A549 (cell line): ENCODE results near the gene SUPT20HL1. TPM values are rescaled to one million over a fixed set of nuclear protein-coding genes. Genes with fewer than 3 reads are reported as not detected.

Experiments
- ATAC-seq, 2 experiments: fragments of 200-7000 bp in 1 of 2; fragments of >200 bp in 1 of 2; cut with Nextera tagmentation in 1 of 2; cut with Tn5 transposase in 1 of 2; 3 replicates each; pipeline versions ENCODE4 v1.8.0 to v1.9.1; 2018 to 2020; ENCODE audit warnings: mild to moderate bottlenecking in 1 of 2, moderate library complexity in 1 of 2
- CTCF ChIA-PET: fragments of 300-600 bp; sonication (Branson Sonifier 250); formaldehyde crosslinking; extraction: SDS; loops from one replicate; lab custom pipeline; 2021; ENCODE audit warnings: antibody characterized with exemption, inconsistent platforms; lab: Yijun Ruan, JAX
- POLR2A ChIA-PET: fragments of 350-600 bp; formaldehyde crosslinking; extraction: SDS; loops from one replicate; lab custom pipeline; 2021; ENCODE audit warnings: antibody characterized with exemption, inconsistent platforms; lab: Yijun Ruan, JAX
- DNase-seq, 2 experiments: peaks; one replicate each; pipeline versions ENCODE4 v3.0.0 to v3.0.0-alpha.2; 2011 to 2016; ENCODE audit warnings: low read depth in 1 of 2, low spot score in 1 of 2
- FAIRE-seq: peaks from 2 replicates; lab custom pipeline; 2011; peaks lifted over from hg19 to GRCh38; lab: Jason Lieb, UNC
- H3K27ac ChIP-seq, 2 experiments: fragments of >200 bp; sonication (Bioruptor Twin); formaldehyde crosslinking; 3 replicates each; pipeline ENCODE4 v1.5.1; 2016 to 2017
- H3K4me1 ChIP-seq: fragments of >200 bp; sonication (Bioruptor Twin); formaldehyde crosslinking; 3 replicates; pipeline ENCODE4 v1.6.1; 2016
- H3K4me2 ChIP-seq: fragments of >200 bp; sonication (Bioruptor Twin); formaldehyde crosslinking; 3 replicates; pipeline ENCODE4 v1.6.1; 2016
- H3K4me3 ChIP-seq: fragments of >200 bp; sonication (Bioruptor Twin); formaldehyde crosslinking; 3 replicates; pipeline ENCODE4 v1.5.1; 2016
- H3K9me3 ChIP-seq: fragments of >200 bp; sonication (Bioruptor Twin); formaldehyde crosslinking; 3 replicates; pipeline ENCODE4 v1.6.1; 2016
- CHD4 ChIP-seq: fragments of 200-600 bp; sonication (generic); IDR thresholded peaks from 2 replicates; pipeline ENCODE4 v1.6.1; 2016; ENCODE audit warnings: antibody characterized with exemption, mild to moderate bottlenecking, borderline replicate concordance
- EHMT2 ChIP-seq: fragments of 200-600 bp; sonication (generic); IDR thresholded peaks from 2 replicates; pipeline ENCODE4 v1.6.1; 2016; ENCODE audit warnings: antibody characterized with exemption, low read depth, mild to moderate bottlenecking, moderate library complexity
- ESRRA ChIP-seq: fragments of 150-350 bp; IDR thresholded peaks from 2 replicates; pipeline ENCODE4 v1.6.1; 2014; ENCODE audit warnings: mild to moderate bottlenecking, low read length, borderline replicate concordance
- GATA3 ChIP-seq: IDR thresholded peaks from 2 replicates; pipeline ENCODE4 v1.6.1; 2012; ENCODE audit warnings: borderline replicate concordance
- HES2 ChIP-seq: fragments of >200 bp; sonication (Bioruptor Twin); formaldehyde crosslinking; IDR thresholded peaks from 2 replicates; pipeline ENCODE4 v1.6.1; 2016
- HEYL ChIP-seq: fragments of 250-450 bp; sonication (Bioruptor Pico); IDR thresholded peaks from 2 replicates; pipeline ENCODE4 v1.8.0; 2021; ENCODE audit warnings: mild to moderate bottlenecking, moderate library complexity
- HOXA7 ChIP-seq: fragments of 250-450 bp; sonication (Bioruptor Pico); IDR thresholded peaks from 2 replicates; pipeline ENCODE4 v1.5.0; 2020; ENCODE audit warnings: mild to moderate bottlenecking, moderate library complexity
- HOXB13 ChIP-seq: fragments of 250-450 bp; sonication (Bioruptor Pico); IDR thresholded peaks from 2 replicates; pipeline ENCODE4 v1.5.0; 2020; ENCODE audit warnings: low read depth, mild to moderate bottlenecking, moderate library complexity
- HOXB5 ChIP-seq: fragments of 250-450 bp; sonication (Bioruptor Pico); IDR thresholded peaks from 2 replicates; pipeline ENCODE4 v1.5.0; 2020; ENCODE audit warnings: mild to moderate bottlenecking, moderate library complexity
- JUNB ChIP-seq: fragments of >200 bp; sonication (Bioruptor Twin); formaldehyde crosslinking; IDR thresholded peaks from 2 replicates; pipeline ENCODE4 v1.6.1; 2016
- KDM5A ChIP-seq: fragments of 200-600 bp; sonication (generic); IDR thresholded peaks from 2 replicates; pipeline ENCODE4 v1.6.1; 2016; ENCODE audit warnings: antibody characterized with exemption, mild to moderate bottlenecking
- MAZ ChIP-seq: fragments of 150-350 bp; IDR thresholded peaks from 2 replicates; pipeline ENCODE4 v1.6.1; 2014; ENCODE audit warnings: antibody characterized with exemption, low read depth, low read length, borderline replicate concordance
- NPAS2 ChIP-seq: fragments of 250-450 bp; sonication (Bioruptor Pico); IDR thresholded peaks from 2 replicates; pipeline ENCODE4 v1.8.0; 2022; ENCODE audit warnings: mild to moderate bottlenecking, moderate library complexity, borderline replicate concordance
- POLR2A ChIP-seq: IDR thresholded peaks from 2 replicates; pipeline ENCODE4 v1.6.1; 2012; ENCODE audit warnings: mild to moderate bottlenecking, low read length
- RAD21 ChIP-seq, 2 experiments: fragments of >200 bp in 1 of 2; sonication (Bioruptor Twin) in 1 of 2; formaldehyde crosslinking in 1 of 2; IDR thresholded peaks in 1 of 2; conservative IDR thresholded peaks in 1 of 2; 2 replicates in 1 of 2; 3 replicates in 1 of 2; pipeline ENCODE4 v1.6.1; 2012 to 2018; ENCODE audit warnings: inconsistent platforms in 1 of 2
- REST ChIP-seq: fragments of 200-600 bp; sonication (generic); IDR thresholded peaks from 2 replicates; pipeline ENCODE4 v1.6.1; 2016; ENCODE audit warnings: antibody characterized with exemption, mild to moderate bottlenecking, moderate library complexity
- SREBF2 ChIP-seq: fragments of 450-650 bp; IDR thresholded peaks from 2 replicates; pipeline ENCODE4 v1.6.1; 2014; ENCODE audit warnings: mild to moderate bottlenecking, moderate library complexity
- ZC3H11A ChIP-seq: fragments of 450-650 bp; IDR thresholded peaks from 2 replicates; pipeline ENCODE4 v1.6.1; 2014; ENCODE audit warnings: antibody characterized with exemption, mild to moderate bottlenecking
- ZFP36 ChIP-seq: fragments of 450-650 bp; IDR thresholded peaks from 2 replicates; pipeline ENCODE4 v1.6.1; 2014; ENCODE audit warnings: borderline replicate concordance; ENCODE audit not compliant: partially characterized antibody
- ZNF302 ChIP-seq: fragments of 250-450 bp; sonication (Bioruptor Pico); IDR thresholded peaks from 2 replicates; pipeline ENCODE4 v1.9.0; 2021; ENCODE audit warnings: inconsistent platforms, mild to moderate bottlenecking, moderate library complexity
- WGBS: methylation state at CpG from one replicate; pipeline ENCODE4 v1.1.6; 2017; ENCODE audit errors: missing lambda C conversion rate; 5-methylcytosine and 5-hydroxymethylcytosine counted together
- polyA plus RNA-seq, 4 experiments: library from polyadenylated mRNA; depleted of rRNA in 3 of 4; stranded (reverse); fragments of >200 nt; fragmentation: RNase III in 1 of 4; extraction: RNeasy Plus Mini Kit Qiagen cat#74134 plus additional on column Dnase treatment in 1 of 4; gene quantifications; 2 replicates in 3 of 4; 3 replicates in 1 of 4; pipeline ENCODE4 v1.2.3, GENCODE V29; 2011 to 2017

SUPT20HL1 gene
- polyA plus RNA-seq, 2 of the 4 experiments (the other 2 are of a cell fraction): not detected

GRCh38 chrX:24335871-24336270, 24.6 kb upstream of the SUPT20HL1 start:
- ChIA-PET POLR2A (no interaction called here), CTCF (interaction anchor here (0.9 kb wide), 1 partner anchor 66 kb away, joined by 3 read pairs; no protein-coding TSS in a partner anchor)
- TF ChIP-seq RAD21 (conservative IDR thresholded peaks at IDR 0.05 in 1 of 2, IDR thresholded peaks at IDR 0.05 in 1 of 2): no peak
- Histone ChIP-seq H3K4me2 (no peak overlapping the region), H3K27ac (no peak overlapping the region), H3K4me3 (no peak overlapping the region), H3K9me3 (no peaks in the 10 kb centered on the region), H3K4me1 (no peaks in the 10 kb centered on the region)
- 14% methylated on average over 1 of the region's 1 CpG for WGBS
- FAIRE-seq: no peak
- no peak for ATAC-seq
- no peak for DNase-seq

- POLR2A ChIA-PET: no interaction called here
- no peak for DNase-seq
- FAIRE-seq: no peak
- TF ChIP-seq REST (no peak), SREBF2 (no peak), KDM5A (no peak), MAZ (no peak), ESRRA (no peak), ZNF302 (no peak), HOXB13 (CRISPR knock-in tag) (no peak), RAD21 (conservative IDR thresholded peaks at IDR 0.05 in 1 of 2, IDR thresholded peaks at IDR 0.05 in 1 of 2) (no peak), HES2 (no peak), ZFP36 (no peak), JUNB (no peak), CHD4 (no peak), ZC3H11A (no peak), NPAS2 (CRISPR knock-in tag) (no peak), HOXA7 (CRISPR knock-in tag) (no peak)
- TF ChIP-seq, all 56 proteins: peak for 0
- no peaks in the 10 kb centered on the region for H3K9me3 ChIP-seq
- H3K27ac ChIP-seq: no peak overlapping the region
- H3K4me3 ChIP-seq: no peak overlapping the region
- no peaks in the 10 kb centered on the region for H3K4me1 ChIP-seq
- CTCF ChIA-PET: interaction anchor here (1.1 kb wide), 1 partner anchor 81 kb away, joined by 3 read pairs; no protein-coding TSS in a partner anchor
- no peak overlapping the region for H3K4me2 ChIP-seq
- no peak for ATAC-seq
Measured at GRCh38 chrX:24339911-24340310, 20.5 kb upstream of the SUPT20HL1 start.

- ATAC-seq (no peak), DNase-seq (no peak), FAIRE-seq (no peak)
- Histone ChIP-seq H3K27ac (no peak overlapping the region), H3K4me3 (no peak overlapping the region), H3K9me3 (no peaks in the 10 kb centered on the region), H3K4me1 (no peaks in the 10 kb centered on the region), H3K4me2 (no peak overlapping the region)
- ChIA-PET POLR2A (no interaction called here), CTCF (no interaction called here)
- TF ChIP-seq HOXA7 (CRISPR knock-in tag) (no peak), GATA3 (no peak), HOXB13 (CRISPR knock-in tag) (no peak), POLR2A (no peak), HOXB5 (CRISPR knock-in tag) (no peak), HEYL (CRISPR knock-in tag) (no peak), EHMT2 (no peak)
- 46% methylated on average over 2 of the region's 2 CpGs for WGBS
Measured at GRCh38 chrX:24340501-24340900, 19.9 kb upstream of the SUPT20HL1 start.
